ENCODE measurements around the gene SLC19A3. TPM values are rescaled to one million over a fixed set of nuclear protein-coding genes. Genes with fewer than 3 reads are reported as not detected.
"Not testable (repeated sequence)": the region's sequence is repeated elsewhere in the genome, so short reads cannot be mapped to it uniquely, and the experiment has no call there.

The SLC19A3 gene
- total RNA-seq, result 349 TPM
- long read RNA-seq, full-length matches to known transcripts, result 504 of 639 reads
- long read RNA-seq, partial matches to known transcripts, result 39 of 639 reads
- long read RNA-seq, other reads (novel, unspliced or antisense), result 96 of 639 reads

DNA sequence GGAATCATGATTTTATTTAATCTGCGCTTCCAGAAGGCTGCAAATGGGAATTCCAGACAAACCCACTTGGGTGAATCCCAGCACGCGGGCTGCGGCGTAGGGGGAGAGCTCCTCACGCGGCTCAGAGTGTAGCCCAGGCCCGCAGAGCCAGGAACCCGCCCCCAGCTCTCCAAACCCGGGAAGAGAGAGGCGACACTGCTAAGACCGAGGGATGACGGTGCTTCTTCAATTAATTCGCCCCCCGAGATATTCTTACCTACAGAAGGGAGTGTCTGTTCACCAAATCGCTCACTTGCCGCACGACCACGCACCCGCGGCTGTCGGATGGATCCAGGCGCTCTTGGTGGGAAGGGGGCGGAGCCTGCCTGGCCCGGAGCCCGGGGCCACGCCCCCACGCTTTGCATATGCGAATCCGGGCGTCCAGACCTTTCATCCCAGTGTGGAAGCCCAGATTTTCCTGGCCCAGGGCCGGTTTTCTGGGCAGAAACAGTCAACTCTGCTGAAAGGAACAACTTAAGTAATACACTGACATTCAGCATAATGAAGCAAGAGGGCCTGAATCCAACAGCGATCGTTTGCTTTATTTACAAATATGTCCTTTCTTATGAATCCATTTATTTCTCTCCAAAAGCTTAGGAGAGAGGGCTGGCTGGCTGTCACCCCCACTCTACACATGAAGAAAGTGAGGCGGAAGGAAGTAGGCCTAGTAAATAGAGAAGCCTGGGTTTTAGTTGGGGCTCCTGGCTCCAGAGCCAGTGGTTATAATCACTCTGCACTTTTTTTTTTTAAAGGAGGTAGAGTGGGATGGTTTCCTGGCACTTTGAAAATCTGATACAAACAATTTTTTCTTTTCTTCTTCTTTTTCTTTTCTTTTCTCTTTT, at the start of gene SLC19A3:
SLC19A3 (minus strand) TSS at position 342 of the 881 bp plus-strand sequence. CDS start 15,710 bp downstream, outside the sequence.
- DNase-seq (ENCODE audit: low spot score), result peak; percentile 96

- DNase-seq (ENCODE audit: low spot score), result peak; percentile 90
Observed at GRCh38 chr2:227766373-227766883, 48.6 kb upstream of the SLC19A3 start.

DNA sequence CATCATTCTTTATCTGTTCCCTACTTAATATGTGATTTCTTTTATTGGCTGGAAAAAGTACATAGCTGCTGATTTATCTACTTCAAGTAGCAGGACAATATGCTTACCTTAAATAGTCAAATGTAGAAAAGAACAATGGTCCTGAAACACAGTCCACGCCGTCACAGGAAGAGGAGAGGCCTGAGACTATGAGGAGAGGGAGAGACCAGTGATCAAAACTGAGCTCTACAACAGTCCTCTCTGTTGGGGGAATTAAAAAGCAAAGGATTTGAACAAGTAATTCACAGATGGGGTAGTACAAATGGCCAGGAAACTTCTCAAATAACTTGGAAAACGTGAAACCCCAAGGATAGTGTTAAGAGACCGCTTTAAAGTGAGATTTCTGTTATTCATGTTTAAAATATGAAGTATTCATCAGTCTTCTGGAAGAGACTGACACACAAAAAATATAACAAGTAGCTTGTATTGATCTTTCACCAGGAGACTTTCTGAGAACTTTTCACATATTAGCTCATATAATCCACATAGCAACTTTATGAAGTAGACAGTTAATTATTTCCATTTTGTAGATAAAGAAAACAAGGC, 48.1 kb upstream of the SLC19A3 start:
- DNase-seq (ENCODE audit: low spot score), result no peak

DNA sequence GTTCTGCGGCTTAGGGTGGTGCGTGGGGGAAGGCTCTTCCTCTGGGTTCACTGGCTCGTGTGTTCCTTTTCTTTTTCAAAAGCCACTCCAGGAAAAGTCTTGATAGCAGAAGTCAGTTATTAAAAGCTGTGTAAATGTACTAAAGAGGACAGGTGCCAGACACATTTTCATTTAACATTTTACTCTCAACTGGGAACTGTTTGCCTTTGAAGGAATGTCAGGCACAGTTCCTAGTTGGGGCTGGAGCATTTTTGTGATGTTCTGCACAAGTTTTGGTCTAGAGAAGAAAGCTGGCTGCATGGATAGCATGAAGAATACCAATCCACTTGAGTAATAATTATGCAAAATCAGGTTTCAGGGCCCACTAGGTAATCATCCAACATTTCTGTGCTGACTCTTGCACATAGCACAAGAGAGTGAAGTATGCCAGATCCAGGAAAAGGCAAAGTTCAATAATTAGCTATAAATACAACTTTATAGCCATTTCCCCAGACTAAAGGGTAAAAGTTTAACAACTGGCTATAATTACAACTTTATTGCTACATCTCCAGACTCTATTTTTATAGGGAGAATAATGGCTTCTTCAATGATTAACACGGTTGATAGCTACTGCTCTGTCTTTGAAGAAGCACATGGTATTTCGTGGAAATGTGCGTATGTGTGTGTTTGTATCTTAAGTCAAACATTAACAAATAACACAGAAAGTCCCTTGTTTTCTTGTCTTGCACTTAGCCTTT, 44.1 kb upstream of the SLC19A3 start:
- DNase-seq (ENCODE audit: low spot score), result peak; percentile 1

DNA sequence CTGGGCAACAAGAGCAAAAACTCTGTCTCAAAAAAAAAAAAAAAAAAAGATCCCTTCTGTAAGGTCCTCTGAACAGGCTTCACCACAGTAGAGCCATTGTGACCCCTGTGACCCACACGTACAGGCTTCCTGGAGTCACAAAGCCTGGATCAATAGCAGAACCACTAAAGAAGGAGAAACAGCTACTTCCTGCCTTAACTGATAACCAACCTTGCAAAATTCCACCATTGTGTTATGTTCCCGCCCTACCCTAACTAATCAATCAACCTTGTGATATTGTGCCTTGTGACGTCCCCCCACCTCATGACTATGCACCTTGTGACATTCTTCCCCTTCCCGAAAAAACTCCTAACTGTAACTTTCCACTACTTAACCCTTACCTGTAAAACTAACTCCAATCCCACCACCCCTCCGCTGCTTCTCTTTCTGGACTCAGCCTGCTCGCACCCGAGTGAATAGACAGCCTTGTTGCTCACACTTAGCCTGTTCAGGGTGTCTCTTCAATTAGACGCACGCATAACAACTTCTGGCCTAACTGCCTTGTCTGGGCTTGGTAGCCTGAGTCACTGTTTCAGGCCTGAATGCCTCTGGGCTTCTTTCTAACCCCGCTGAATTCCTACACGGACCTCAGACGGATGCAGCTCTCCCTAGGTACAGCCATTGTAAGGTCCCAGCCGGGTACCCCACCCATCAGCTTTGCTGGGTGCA, 41.7 kb upstream of the SLC19A3 start:
- peak; percentile 64 for DNase-seq (ENCODE audit: low spot score)

DNA sequence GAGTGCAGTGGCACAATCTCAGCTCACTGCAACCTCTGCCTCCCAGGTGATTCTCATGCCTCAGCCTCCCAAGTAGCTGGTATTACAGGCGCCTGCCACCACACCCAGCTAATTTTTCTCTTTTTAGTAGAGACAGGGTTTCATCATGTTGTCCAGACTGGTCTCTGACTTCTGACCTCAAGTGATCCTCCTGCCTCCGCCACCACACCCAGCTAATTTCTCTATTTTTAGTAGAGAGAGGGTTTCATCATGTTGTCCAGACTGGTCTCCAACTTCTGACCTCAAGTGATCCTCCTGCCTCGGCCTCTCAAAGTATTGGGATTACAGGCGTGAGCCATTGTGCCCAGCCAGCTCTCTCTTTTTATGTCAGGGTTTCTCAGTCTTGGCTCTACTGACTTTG, 38.4 kb upstream of the SLC19A3 start:
- peak; percentile 35 for DNase-seq (ENCODE audit: low spot score)

DNA sequence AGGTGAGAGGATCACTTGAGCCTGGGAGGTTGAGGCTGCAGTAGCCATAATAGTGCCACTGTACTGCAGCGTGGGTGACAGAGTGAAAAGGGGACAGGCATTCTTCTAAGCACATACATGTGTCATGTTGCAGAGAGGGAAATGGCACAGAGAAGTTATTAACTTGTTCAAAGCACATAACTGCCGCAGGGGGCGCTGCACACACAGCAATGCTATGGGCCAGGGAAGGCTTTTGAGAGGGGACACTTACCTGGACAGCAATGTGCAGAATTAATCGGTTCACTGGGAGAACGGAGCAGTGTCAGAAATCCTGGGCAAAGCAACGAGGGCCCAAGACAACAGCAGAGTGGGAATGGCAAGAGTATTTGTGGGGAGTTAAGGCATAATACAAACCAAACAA, 30.3 kb upstream of the SLC19A3 start:
- peak; percentile 51 for DNase-seq (ENCODE audit: low spot score)

GRCh38 chr2:227745594-227745993, 27.8 kb upstream of the SLC19A3 start, which contains the start of gene SCYGR8:
Gene SCYGR8, plus strand, starts transcription at chr2:227745894. Its CDS starts 0 bp downstream, at chr2:227745894.
- DNase-seq (ENCODE audit: low spot score), result no peak

DNA sequence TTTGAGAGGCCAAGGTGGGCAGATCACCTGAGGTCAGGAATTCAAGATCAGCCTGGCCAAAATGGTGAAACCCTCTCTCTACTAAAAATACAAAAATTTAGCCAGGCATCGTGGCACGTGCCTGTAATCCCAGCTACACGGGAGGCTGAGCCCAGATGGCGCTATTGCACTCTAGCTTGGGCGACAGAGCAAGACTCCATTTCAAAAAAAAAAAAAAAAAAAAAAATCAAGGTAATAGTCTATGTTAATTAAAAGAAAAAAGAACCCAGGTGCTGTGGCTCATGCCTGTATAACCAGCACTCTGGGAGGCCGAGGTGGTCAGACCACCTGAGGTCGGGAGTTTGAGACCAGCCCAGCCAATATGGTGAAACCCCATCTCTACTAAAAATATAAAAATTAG, 22.9 kb upstream of the SLC19A3 start:
- DNase-seq (ENCODE audit: low spot score), result peak; percentile 28

DNA sequence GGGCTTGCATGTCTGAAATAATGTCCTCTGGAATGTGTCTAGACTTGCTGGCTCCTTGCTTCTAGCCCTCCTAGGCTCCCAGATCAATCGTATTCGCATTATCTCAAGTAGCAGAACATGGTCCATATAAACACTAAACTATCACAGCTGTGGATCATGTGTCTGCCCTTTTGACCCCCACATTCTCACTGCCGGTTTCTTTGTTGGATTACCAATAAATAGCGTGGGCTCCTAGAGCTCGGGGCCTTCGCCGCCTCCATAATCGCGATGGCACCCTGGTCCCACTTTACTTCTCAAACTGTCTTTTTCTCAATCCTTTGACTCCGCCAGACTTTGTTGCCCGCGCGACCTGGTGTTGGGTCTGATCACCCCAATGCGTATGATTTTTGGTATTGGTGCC, 21.5 kb upstream of the SLC19A3 start:
- DNase-seq (ENCODE audit: low spot score), result peak; percentile 68

GRCh38 chr2:227728035-227728434, 10.2 kb upstream of the SLC19A3 start, which contains the start of gene SCYGR7:
Gene SCYGR7, plus strand, starts transcription at chr2:227728335. Its CDS starts 0 bp downstream, at chr2:227728335.
- DNase-seq (ENCODE audit: low spot score), result no peak

GRCh38 chr2:227724394-227725039, 6.7 kb upstream of the SLC19A3 start, which contains the start of gene SCYGR6:
Gene SCYGR6, minus strand, starts transcription at chr2:227724757. Its CDS starts 0 bp downstream, at chr2:227724757.
- DNase-seq (ENCODE audit: low spot score), result no peak

- DNase-seq (ENCODE audit: low spot score), result not testable (repeated sequence)
Observed at GRCh38 chr2:227722821-227723220, 5.0 kb upstream of the SLC19A3 start.

- no peak for DNase-seq (ENCODE audit: low spot score)
Observed at GRCh38 chr2:227720680-227721079, 2.9 kb upstream of the SLC19A3 start.

DNA sequence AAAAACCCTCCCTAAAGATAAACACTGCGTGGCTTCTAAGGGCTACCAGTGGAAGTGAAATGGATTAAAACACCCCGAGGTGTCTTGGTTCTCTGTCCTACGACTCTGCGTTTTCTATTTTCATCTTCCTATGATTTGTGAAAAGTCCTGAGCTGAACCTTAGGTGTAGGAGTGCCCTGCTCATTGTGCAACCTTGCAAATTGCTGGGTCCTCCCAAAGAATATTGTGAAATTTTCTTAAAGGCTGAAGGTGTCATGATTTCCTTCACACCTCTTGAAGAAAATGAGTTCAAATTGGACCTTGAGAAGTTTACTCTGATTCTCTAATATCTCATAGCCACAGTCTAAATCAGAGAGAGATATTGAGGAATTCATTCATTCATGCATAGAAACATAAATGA, 1.8 kb upstream of the SLC19A3 start:
- DNase-seq (ENCODE audit: low spot score), result no peak

DNA sequence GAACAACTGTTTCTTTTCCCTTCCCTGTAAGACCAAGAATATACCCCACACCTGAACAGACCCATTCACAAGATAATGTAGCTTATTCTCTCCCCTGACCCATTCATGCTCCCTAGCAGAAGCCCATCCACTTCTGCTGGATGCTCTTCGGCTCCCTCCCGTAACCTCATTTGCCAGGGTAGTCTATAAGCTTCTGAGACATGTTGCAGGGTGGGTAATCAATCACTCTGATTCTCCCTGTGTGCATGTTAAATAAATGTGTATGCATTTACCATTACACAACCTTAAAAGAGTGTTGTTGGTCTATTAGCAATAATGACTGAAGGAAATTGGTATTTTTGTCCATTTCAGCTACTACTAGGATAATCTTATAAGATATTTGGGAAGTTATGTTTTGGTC, 1.3 kb downstream of the SLC19A3 start:
- DNase-seq (ENCODE audit: low spot score), result no peak

GRCh38 chr2:227713291-227713690, 4.5 kb downstream of the SLC19A3 start:
- DNase-seq (ENCODE audit: low spot score), result no peak

DNA sequence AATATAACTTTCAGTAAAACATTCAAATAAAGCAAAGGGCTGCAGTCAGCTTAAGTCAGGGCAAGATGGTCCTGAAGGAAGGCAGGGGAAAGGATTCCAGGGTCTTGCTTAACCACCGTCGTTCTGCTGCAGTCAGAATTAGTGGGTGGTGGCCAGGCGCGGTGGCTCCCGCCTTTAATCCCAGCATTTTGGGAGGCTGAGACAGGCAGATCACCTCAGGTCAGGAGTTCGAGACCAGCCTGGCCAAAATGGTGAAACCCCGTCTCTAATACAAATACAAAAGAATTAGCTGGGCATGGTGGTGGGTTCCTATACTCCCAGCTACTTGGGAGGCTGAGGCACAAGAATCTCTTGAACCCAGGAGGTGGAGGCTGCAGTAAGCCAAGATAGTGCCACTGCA, 6.8 kb downstream of the SLC19A3 start:
- no peak for DNase-seq (ENCODE audit: low spot score)

DNA sequence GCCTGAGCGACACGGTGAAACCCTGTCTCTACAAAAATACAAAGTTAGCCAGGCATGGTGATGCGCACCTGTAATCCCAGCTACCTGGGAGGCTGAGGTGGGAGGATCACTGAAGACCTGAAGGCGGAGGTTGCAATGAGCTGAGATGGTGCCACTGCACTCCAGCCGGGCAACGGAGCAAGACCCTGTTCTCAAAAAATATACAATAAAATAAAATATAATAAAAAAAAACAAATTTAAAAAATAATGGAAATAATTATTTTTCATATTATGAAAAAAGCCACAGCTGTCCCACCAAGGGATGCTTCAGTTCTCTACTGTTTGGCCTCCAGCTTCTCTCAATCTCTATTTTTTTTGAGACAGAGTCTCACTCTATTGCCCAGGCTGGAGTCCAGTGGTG, 10.4 kb downstream of the SLC19A3 start:
- no peak for DNase-seq (ENCODE audit: low spot score)

- no peak for DNase-seq (ENCODE audit: low spot score)
Observed at GRCh38 chr2:227706859-227707258, 11.0 kb downstream of the SLC19A3 start.

Measured in mesenteric fat pad (tissue), 1 donor.